SK-N-SH (cell line): Measurements from ENCODE around the gene SLC4A2. TPM values are rescaled to one million over a fixed set of nuclear protein-coding genes. Genes with fewer than 3 reads are reported as not detected.
A peak's percentile ranks its signal among the peaks of the same experiment; 100 is the strongest.

Source experiments
- CTCF ChIA-PET: fragments of 300-600, 350-600 bp; formaldehyde crosslinking; extraction: SDS; loops from one replicate; lab custom pipeline; 2021; lab: Yijun Ruan, JAX
- POLR2A ChIA-PET: fragments of 350-600 bp; sonication (Branson Sonifier 250); formaldehyde crosslinking; extraction: SDS; loops from one replicate; lab custom pipeline; 2020; ENCODE audit warnings: antibody characterized with exemption, inconsistent platforms; lab: Yijun Ruan, JAX
- DNase-seq: peaks from one replicate; pipeline ENCODE4 v3.0.0; 2012
- H2AFZ ChIP-seq: fragments of 200-600 bp; sonication (generic); 2 replicates; pipeline ENCODE4 v1.8.1; 2016; ENCODE audit warnings: antibody characterized with exemption, mild to moderate bottlenecking, low read depth
- H3F3A ChIP-seq: fragments of 200-600 bp; sonication (generic); replicated peaks from 2 replicates; pipeline ENCODE3; 2016; ENCODE audit warnings: antibody characterized with exemption, mild to moderate bottlenecking; ENCODE audit not compliant: insufficient read depth
- H3K27ac ChIP-seq, 2 experiments: fragments of 200-500 bp in 1 of 2; fragments of 200-600 bp in 1 of 2; sonication (Bioruptor generic) in 1 of 2; sonication (generic), shearing (Covaris generic) in 1 of 2; 2 replicates each; pipeline versions ENCODE4 v1.5.1 to v1.6.1; 2014 to 2016; ENCODE audit warnings: low read depth in 2 of 2, inconsistent platforms in 1 of 2, low read length in 1 of 2, mild to moderate bottlenecking in 1 of 2, mixed read lengths in 1 of 2
- H3K27me3 ChIP-seq: fragments of 200-600 bp; sonication (generic), shearing (Covaris generic); 2 replicates; pipeline ENCODE4 v1.6.1; 2016; ENCODE audit warnings: mixed run types; ENCODE audit not compliant: insufficient read depth
- H3K36me3 ChIP-seq, 2 experiments: fragments of 200-500 bp in 1 of 2; fragments of 200-600 bp in 1 of 2; sonication (Bioruptor generic) in 1 of 2; sonication (generic) in 1 of 2; replicated peaks in 1 of 2; 2 replicates each; pipeline versions ENCODE3 to v1.5.1; 2014 to 2016; ENCODE audit warnings: low read length in 1 of 2, mild to moderate bottlenecking in 1 of 2; ENCODE audit not compliant: insufficient read depth in 2 of 2, control insufficient read depth in 1 of 2
- H3K4me1 ChIP-seq, 2 experiments: fragments of 200-500 bp in 1 of 2; fragments of 200-600 bp in 1 of 2; sonication (Bioruptor generic) in 1 of 2; sonication (generic), shearing (Covaris generic) in 1 of 2; 2 replicates each; pipeline versions ENCODE4 v1.5.1 to v1.6.1; 2014 to 2016; ENCODE audit warnings: low read depth in 1 of 2, low read length in 1 of 2, mixed run types in 1 of 2; ENCODE audit not compliant: insufficient read depth in 2 of 2, control insufficient read depth in 1 of 2
- H3K4me2 ChIP-seq: fragments of 200-600 bp; sonication (generic), shearing (Covaris generic); 2 replicates; pipeline ENCODE4 v1.6.1; 2017; ENCODE audit warnings: mixed run types
- H3K4me3 ChIP-seq, 2 experiments: fragments of 200-500 bp in 1 of 2; fragments of 200-600 bp in 1 of 2; sonication (Bioruptor generic) in 1 of 2; sonication (generic), shearing (Covaris generic) in 1 of 2; 2 replicates each; pipeline versions ENCODE4 v1.5.1 to v1.8.1; 2014 to 2016; ENCODE audit warnings: low read depth in 2 of 2, inconsistent platforms in 1 of 2, low read length in 1 of 2, mild to moderate bottlenecking in 1 of 2, mixed read lengths in 1 of 2, moderate library complexity in 1 of 2
- H3K79me2 ChIP-seq: fragments of 200-600 bp; sonication (generic); 2 replicates; pipeline ENCODE4 v1.8.1; 2017; ENCODE audit warnings: mild to moderate bottlenecking; ENCODE audit not compliant: insufficient read depth
- H3K9ac ChIP-seq: fragments of 200-600 bp; sonication (generic); 2 replicates; pipeline ENCODE4 v1.6.1; 2017; ENCODE audit warnings: mixed run types
- H3K9me2 ChIP-seq: fragments of 200-600 bp; sonication (generic); 2 replicates; pipeline ENCODE4 v1.6.1; 2017; ENCODE audit warnings: mixed run types
- H3K9me3 ChIP-seq: fragments of 200-600 bp; sonication (generic); 2 replicates; pipeline ENCODE4 v1.6.1; 2017; ENCODE audit warnings: mixed run types, mild to moderate bottlenecking, moderate library complexity
- H4K20me1 ChIP-seq: fragments of 200-600 bp; sonication (generic); 2 replicates; pipeline ENCODE4 v1.6.1; 2017; ENCODE audit warnings: mild to moderate bottlenecking, mixed run types; ENCODE audit not compliant: insufficient read depth
- CHD2 ChIP-seq: fragments of 150-350 bp; IDR thresholded peaks from 2 replicates; pipeline ENCODE4 v1.6.1; 2018; ENCODE audit warnings: low read length; ENCODE audit not compliant: partially characterized antibody
- EZH2phosphoT487 ChIP-seq: fragments of 200-600 bp; sonication (generic); IDR thresholded peaks from 2 replicates; pipeline ENCODE4 v1.6.1; 2017; ENCODE audit warnings: low read depth, mixed run types, mild to moderate bottlenecking, antibody characterized with exemption, moderate library complexity, borderline replicate concordance
- GABPA ChIP-seq: IDR thresholded peaks from 2 replicates; pipeline ENCODE4 v1.4.0; 2012; ENCODE audit warnings: low read depth, mild to moderate bottlenecking
- GATA2 ChIP-seq: sonication (generic); formaldehyde crosslinking; IDR thresholded peaks from 2 replicates; pipeline ENCODE4 v1.5.0; 2020; ENCODE audit warnings: mild to moderate bottlenecking, missing genetic modification reagents
- IRF3 ChIP-seq: fragments of 150-350 bp; IDR thresholded peaks from 2 replicates; pipeline ENCODE4 v1.6.1; 2016; ENCODE audit warnings: mild to moderate bottlenecking, low read depth, low read length
- MAX ChIP-seq: IDR thresholded peaks from 2 replicates; pipeline ENCODE4 v1.4.0; 2012; ENCODE audit warnings: low read depth
- MXI1 ChIP-seq: IDR thresholded peaks from 2 replicates; pipeline ENCODE4 v1.6.1; 2012; ENCODE audit warnings: mild to moderate bottlenecking, low read depth, low read length, improper control_type of control experiment
- NFIC ChIP-seq: IDR thresholded peaks from 2 replicates; pipeline ENCODE4 v1.4.0; 2012; ENCODE audit warnings: borderline replicate concordance
- PBX3 ChIP-seq: IDR thresholded peaks from 2 replicates; pipeline ENCODE4; 2012
- RAD21 ChIP-seq: IDR thresholded peaks from 2 replicates; pipeline ENCODE4 v1.6.1; 2012; ENCODE audit warnings: mild to moderate bottlenecking, low read length
- SMC3 ChIP-seq: IDR thresholded peaks from 2 replicates; pipeline ENCODE4 v1.6.1; 2012; ENCODE audit warnings: low read depth, low read length, improper control_type of control experiment
- TCF12 ChIP-seq: IDR thresholded peaks from 2 replicates; pipeline ENCODE4 v1.4.0; 2012
- WGBS: methylation state at CpG from one replicate; pipeline ENCODE4 v1.1.6; 2017; ENCODE audit warnings: low lambda C conversion rate; 5-methylcytosine and 5-hydroxymethylcytosine counted together
- polyA plus RNA-seq, 3 experiments: library from polyadenylated mRNA; depleted of rRNA; stranded (reverse); fragments of >200 nt; gene quantifications; 2 replicates each; pipeline ENCODE4 v1.2.3, GENCODE V29; 2012

SLC4A2 gene
- polyA plus RNA-seq, 1 of the 3 experiments (the other 2 are of a cell fraction): 167 TPM

DNA sequence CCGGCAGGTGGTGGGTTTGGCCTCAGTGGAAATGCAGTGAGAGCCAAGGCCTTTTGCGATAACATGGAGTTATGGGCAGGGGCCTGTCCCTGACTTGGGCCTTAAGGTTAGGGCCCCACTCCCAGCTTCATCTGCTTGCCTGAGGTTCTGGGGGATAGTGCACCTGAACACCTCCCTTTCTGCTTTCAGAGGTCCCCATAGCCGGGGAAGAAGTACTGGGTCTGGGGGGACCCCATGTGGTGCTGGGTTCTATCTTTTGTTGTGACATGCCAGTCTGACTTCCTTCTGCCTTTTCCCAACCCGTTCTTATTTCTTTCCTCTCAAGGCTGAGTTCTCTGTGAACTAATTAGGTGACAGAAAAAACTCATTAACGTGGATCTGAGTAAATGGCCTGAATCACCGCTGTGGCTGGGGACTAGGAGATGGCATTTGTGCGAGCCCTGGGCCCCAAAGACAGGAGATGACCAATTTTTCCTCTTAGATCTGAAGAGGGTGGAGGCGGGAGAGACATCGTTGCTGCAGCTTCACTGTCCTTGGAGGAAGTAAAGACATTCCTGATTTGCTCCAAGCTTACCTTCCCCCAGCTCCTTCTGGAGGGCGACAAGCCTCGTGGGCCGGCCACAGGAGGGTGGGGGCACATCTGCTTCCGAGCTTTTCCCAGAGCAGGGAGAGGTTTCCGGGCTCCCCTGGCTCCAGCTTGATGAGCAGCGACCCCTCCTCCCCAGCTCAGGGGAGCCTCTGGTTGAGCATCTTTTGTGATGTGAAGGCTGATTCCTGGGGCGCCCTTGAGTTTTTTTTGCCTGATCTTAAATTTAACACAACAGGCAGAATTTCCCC lies 28.8 kb downstream of the SLC4A2 start:
- peak; percentile 21; the same call in 1 of the 2 replicates for TF ChIP-seq RAD21
- 0 out of 2 replicates have a peak, but pooled peaks have one; percentile 12 for TF ChIP-seq SMC3
- no peak for TF ChIP-seq MAX
- TF ChIP-seq, all 33 proteins: peak for 2
- no peaks in the 10 kb centered on the region for H3K9me3 ChIP-seq
- H3K4me1 ChIP-seq: peaks cover 21 to 39% of the 10 kb centered on the region in 2 experiments
- no peaks in the 10 kb centered on the region for H3K27me3 ChIP-seq
- H3K4me3 ChIP-seq: peak overlapping the region; percentile 90 to 100
- H3K79me2 ChIP-seq: peaks cover 65% of the 10 kb centered on the region
- H4K20me1 ChIP-seq: peaks cover 58% of the 10 kb centered on the region
- peaks cover 0 to 11% of the 10 kb centered on the region in 2 experiments for H3K36me3 ChIP-seq
- no peaks in the 10 kb centered on the region for H3K9me2 ChIP-seq
- peak overlapping the region; percentile 58 to 87 for H3K27ac ChIP-seq
- 40% methylated on average over 12 of the region's 16 CpGs for WGBS
- DNase-seq: no peak
- H2AFZ ChIP-seq: no peak overlapping the region
- peak overlapping the region; percentile 88 for H3K9ac ChIP-seq
- H3F3A ChIP-seq: peaks cover 20% of the 10 kb centered on the region
- ChIA-PET POLR2A (interaction anchor here (0.6 to 1.3 kb wide), 3 partner anchors 74 to 139 kb away, joined by 3 to 4 read pairs (median 3); partner anchors contain the start of gene ABCF2), CTCF (interaction anchor here (0.6 to 21.3 kb wide), 26 partner anchors 8 to 641 kb away, joined by 3 to 474 read pairs (median 4); partner anchors contain the start of gene ABCB8)
- H3K4me2 ChIP-seq: peak overlapping the region; percentile 99

GRCh38 chr7:151088856-151089699 lies 29.7 kb downstream of the SLC4A2 start:
- peak overlapping the region; percentile 99 for H3K4me2 ChIP-seq
- H3K4me3 ChIP-seq: peak overlapping the region; percentile 90 to 100; a peak in 2 of 4 replicates
- peak overlapping the region; percentile 5 to 58; a peak in 2 of 4 replicates for H3K27ac ChIP-seq
- H3K9me2 ChIP-seq: no peaks in the 10 kb centered on the region
- no peak for DNase-seq
- H3K9ac ChIP-seq: peak overlapping the region; percentile 88; the same call in 1 of the 2 replicates
- no peaks in the 10 kb centered on the region for H3K27me3 ChIP-seq
- 75% methylated on average over 30 of the region's 30 CpGs for WGBS
- TF ChIP-seq RAD21 (no peak), PBX3 (no peak), GATA2 (CRISPR knock-in tag) (no peak), EZH2phosphoT487 (no peak), MXI1 (no peak), TCF12 (no peak), GABPA (no peak), IRF3 (no peak), CHD2 (no peak), NFIC (no peak)
- CTCF ChIA-PET: interaction anchor here (0.7 to 21.3 kb wide), 12 partner anchors 20 to 191 kb away, joined by 3 to 474 read pairs (median 4); no protein-coding TSS in a partner anchor
- peaks cover 16% of the 10 kb centered on the region for H3F3A ChIP-seq
- peaks cover 67% of the 10 kb centered on the region for H4K20me1 ChIP-seq
- peaks cover 74% of the 10 kb centered on the region for H3K79me2 ChIP-seq
- no peaks in the 10 kb centered on the region for H3K9me3 ChIP-seq
- no peak overlapping the region for H2AFZ ChIP-seq
- peaks cover 0 to 11% of the 10 kb centered on the region in 2 experiments for H3K36me3 ChIP-seq
- H3K4me1 ChIP-seq: peaks cover 21 to 33% of the 10 kb centered on the region in 2 experiments
- POLR2A ChIA-PET: interaction anchor here (0.6 kb wide), 1 partner anchor 74 kb away, joined by 3 read pairs; no protein-coding TSS in a partner anchor
